A673 (cell line): ENCODE data around the gene EIF4E2. TPM values are rescaled to one million over a fixed set of nuclear protein-coding genes. Genes with fewer than 3 reads are reported as not detected.

Experiments
- BruUV-seq: library from RNA; stranded (reverse); fragments of 400-500 nt; replicated peaks from 2 replicates; lab custom pipeline; 2021; lab: Mats Ljungman, UMichigan
- CTCF ChIA-PET: fragments of 300-600 bp; sonication (Branson Sonifier 250); formaldehyde crosslinking; loops from one replicate; lab custom pipeline; 2022; ENCODE audit warnings: antibody characterized with exemption; lab: Charles Lee
- POLR2A ChIA-PET: fragments of 300-600 bp; sonication (Branson Sonifier 250); formaldehyde crosslinking; loops from one replicate; lab custom pipeline; 2022; ENCODE audit warnings: antibody characterized with exemption; ENCODE audit not compliant: low non-redundant PET; lab: Charles Lee
- DNase-seq: peaks from one replicate; pipeline ENCODE4 v3.0.0-alpha.2; 2015; ENCODE audit warnings: low spot score
- H3K27ac ChIP-seq: fragments of 200-600 bp; sonication (generic); 2 replicates; pipeline ENCODE4 v1.5.1; 2016; ENCODE audit warnings: mixed run types, low read depth, mild to moderate bottlenecking, mixed read lengths, antibody characterized with exemption, low read length; ENCODE audit not compliant: poor library complexity, severe bottlenecking
- H3K27me3 ChIP-seq: fragments of 200-600 bp; sonication (generic); replicated peaks from 2 replicates; pipeline ENCODE4 v1.6.1; 2017; ENCODE audit warnings: mixed run types, low read depth, mild to moderate bottlenecking, mixed read lengths, antibody characterized with exemption, low read length; ENCODE audit not compliant: insufficient read depth, poor library complexity
- H3K36me3 ChIP-seq: fragments of 200-600 bp; sonication (generic); 2 replicates; pipeline ENCODE4 v1.6.1; 2016; ENCODE audit warnings: mixed run types, mild to moderate bottlenecking, mixed read lengths, antibody characterized with exemption, low read length; ENCODE audit not compliant: insufficient read depth, poor library complexity, severe bottlenecking
- H3K4me1 ChIP-seq: fragments of 200-600 bp; sonication (generic); 2 replicates; pipeline ENCODE4 v1.6.1; 2017; ENCODE audit warnings: mixed run types, mild to moderate bottlenecking, mixed read lengths, antibody characterized with exemption, low read length; ENCODE audit not compliant: insufficient read depth, poor library complexity, severe bottlenecking
- H3K4me3 ChIP-seq: fragments of 200-600 bp; sonication (generic); 2 replicates; pipeline ENCODE4 v1.5.1; 2016; ENCODE audit warnings: low read depth, mixed run types, mild to moderate bottlenecking, mixed read lengths, low read length; ENCODE audit not compliant: poor library complexity, severe bottlenecking
- H3K9me3 ChIP-seq: fragments of 200-600 bp; sonication (generic); 2 replicates; pipeline ENCODE4 v1.6.1; 2016; ENCODE audit warnings: mixed run types, low read depth, mild to moderate bottlenecking, mixed read lengths, antibody characterized with exemption, low read length; ENCODE audit not compliant: poor library complexity, severe bottlenecking
- CTCF ChIP-seq: fragments of 300-800, 200-600 bp; sonication (generic); conservative IDR thresholded peaks from 2 replicates; pipeline ENCODE4 v1.5.1; 2017; ENCODE audit warnings: low read depth, mild to moderate bottlenecking, antibody characterized with exemption, low read length, moderate library complexity, mixed read lengths
- EZH2 ChIP-seq: fragments of 200-600 bp; sonication (generic); IDR thresholded peaks from 2 replicates; pipeline ENCODE4 v1.6.1; 2017; ENCODE audit warnings: borderline replicate concordance, low read depth, mild to moderate bottlenecking, mixed read lengths, antibody characterized with exemption, low read length; ENCODE audit not compliant: poor library complexity, severe bottlenecking
- intact Hi-C: fragments of 100-400 bp; cut with micrococcal nuclease; formaldehyde crosslinking; loops from one replicate; pipeline ENCODE4 v1.10.0; 2022; ENCODE audit not compliant: unreplicated experiment
- total RNA-seq: library from RNA; stranded (reverse); gene quantifications from 2 replicates; pipeline ENCODE4 v1.2.3, GENCODE V29; 2021

The EIF4E2 gene
- total RNA-seq, 1 experiment from 2014 or later = 60.8 TPM

- Histone ChIP-seq H3K4me3 (no peak overlapping the region), H3K4me1 (peaks cover 7% of the 10 kb centered on the region), H3K27ac (no peak overlapping the region), H3K9me3 (no peaks in the 10 kb centered on the region), H3K27me3 (peaks cover 31% of the 10 kb centered on the region), H3K36me3 (no peaks in the 10 kb centered on the region)
- no TSS peak for BruUV-seq
- ChIA-PET CTCF (no interaction called here), POLR2A (no interaction called here)
- intact Hi-C loops = no loop called here
- DNase-seq = no peak
- TF ChIP-seq CTCF (no peak), EZH2 (no peak)
These were observed 25.3 kb upstream of the EIF4E2 start for GRCh38 chr2:232525199-232525598.

GRCh38 chr2:232525791-232526371 is 24.6 kb upstream of the EIF4E2 start, which contains the start of gene CHRND:
TSS of gene CHRND (plus strand) at chr2:232526160. CDS start at chr2:232526216, 56 bp downstream.
- no TSS peak for BruUV-seq
- Histone ChIP-seq H3K27me3 (peaks cover 31% of the 10 kb centered on the region), H3K9me3 (no peaks in the 10 kb centered on the region), H3K27ac (no peak within 1 kb of the TSS), H3K4me1 (peaks cover 7% of the 10 kb centered on the region), H3K4me3 (no peak within 1 kb of the TSS), H3K36me3 (no peaks in the 10 kb centered on the region)
- TF ChIP-seq CTCF = no peak
- TF ChIP-seq EZH2 = no peak
- POLR2A ChIA-PET = no interaction called here
- intact Hi-C loops = no loop called here
- no peak for DNase-seq
- CTCF ChIA-PET = interaction anchor here (0.6 kb wide), 1 partner anchor 21 kb away, joined by 3 read pairs; no protein-coding TSS in a partner anchor

- no peaks in the 10 kb centered on the region for H3K9me3 ChIP-seq
- H3K27me3 ChIP-seq = peaks cover 31% of the 10 kb centered on the region
- no TSS peak for BruUV-seq
- H3K4me1 ChIP-seq = peaks cover 7% of the 10 kb centered on the region
- DNase-seq = no peak
- TF ChIP-seq CTCF = no peak
- no peak for TF ChIP-seq EZH2
- ChIA-PET CTCF (interaction anchor here (0.6 kb wide), 1 partner anchor 22 kb away, joined by 3 read pairs; no protein-coding TSS in a partner anchor), POLR2A (no interaction called here)
- intact Hi-C loops = no loop called here
- H3K36me3 ChIP-seq = no peaks in the 10 kb centered on the region
- no peak overlapping the region for H3K4me3 ChIP-seq
- H3K27ac ChIP-seq = no peak overlapping the region
These were observed 24.0 kb upstream of the EIF4E2 start for GRCh38 chr2:232526372-232526941.
